Muscle of arm (tissue), 12 donors: ENCODE results near the gene OR10K1. TPM values are rescaled to one million over a fixed set of nuclear protein-coding genes. Genes with fewer than 3 reads are reported as not detected.

Experiments used
- polyA plus RNA-seq, 12 donors: library from polyadenylated mRNA; unstranded; fragments of 120-200 nt; gene quantifications; one replicate each; pipeline ENCODE4 v1.2.1, GENCODE V29; 2013; ENCODE audit not compliant: insufficient read length in 12 of 12

Gene OR10K1
- polyA plus RNA-seq, 12 donors, result 0.03 to 0.07 (median 0.05) TPM; not detected in 8

Other genes with a start within 250 kb of the OR10K1 start
- under 1 TPM in 4 of 12 donors, not detected in 8; 0.09 to 0.70 (median 0.28) TPM for gene CD1A, start 207.4 kb upstream of the OR10K1 start, polyA plus RNA-seq
- gene CD1C, start 171.9 kb upstream of the OR10K1 start, polyA plus RNA-seq, result 1 to 10 TPM in 3 of 12 donors, under 1 TPM in 7, not detected in 2; 0.57 to 2.7 (median 0.94) TPM
- gene CD1B, start 130.3 kb upstream of the OR10K1 start, polyA plus RNA-seq, result under 1 TPM in 1 of 12 donors, not detected in 11; 0.12 TPM
- gene CD1E, start 107.9 kb upstream of the OR10K1 start, polyA plus RNA-seq, result under 1 TPM in 2 of 12 donors, not detected in 10; 0.39 to 0.48 TPM
- gene OR10T2, start 62.4 kb upstream of the OR10K1 start, polyA plus RNA-seq, result not detected
- not detected for gene OR10K2, start 35.6 kb upstream of the OR10K1 start, polyA plus RNA-seq
- not detected for gene OR10R2, start 10.4 kb downstream of the OR10K1 start, polyA plus RNA-seq
- gene OR6Y1, start 92.6 kb downstream of the OR10K1 start, polyA plus RNA-seq, result not detected
- not detected for gene OR6P1, start 108.7 kb downstream of the OR10K1 start, polyA plus RNA-seq
- not detected for gene OR10X1, start 118.1 kb downstream of the OR10K1 start, polyA plus RNA-seq
- gene OR10Z1, start 143.4 kb downstream of the OR10K1 start, polyA plus RNA-seq, result under 1 TPM in 8 of 12 donors, not detected in 4; 0.09 to 0.21 (median 0.13) TPM
- 1 to 10 TPM in 10 of 12 donors, not detected in 2; 1.6 to 8.1 (median 2.9) TPM for gene SPTA1, start 224.9 kb downstream of the OR10K1 start, polyA plus RNA-seq
- gene OR6K2, start 238.8 kb downstream of the OR10K1 start, polyA plus RNA-seq, result not detected